Mammary epithelial cell (primary cell): Measurements from ENCODE around the gene HLA-DPB1.

ENCODE experiments used
- EZH2 ChIP-seq: IDR thresholded peaks from 2 replicates; pipeline ENCODE4 v1.6.1; 2012; ENCODE audit warnings: low read length, inconsistent platforms, borderline replicate concordance
- TF ChIP-seq, protein P1 (sequence below), 2 donors: IDR thresholded peaks in 1 of 2; conservative IDR thresholded peaks in 1 of 2; 2 replicates each; pipeline ENCODE4 v1.5.1; 2011 to 2012; ENCODE audit warnings: inconsistent platforms in 2 of 2, low read length in 2 of 2, mild to moderate bottlenecking in 2 of 2, control low read depth in 1 of 2, low read depth in 1 of 2; ENCODE audit not compliant: insufficient read depth in 1 of 2; ENCODE audit errors: extremely low read depth in 1 of 2

DNA sequence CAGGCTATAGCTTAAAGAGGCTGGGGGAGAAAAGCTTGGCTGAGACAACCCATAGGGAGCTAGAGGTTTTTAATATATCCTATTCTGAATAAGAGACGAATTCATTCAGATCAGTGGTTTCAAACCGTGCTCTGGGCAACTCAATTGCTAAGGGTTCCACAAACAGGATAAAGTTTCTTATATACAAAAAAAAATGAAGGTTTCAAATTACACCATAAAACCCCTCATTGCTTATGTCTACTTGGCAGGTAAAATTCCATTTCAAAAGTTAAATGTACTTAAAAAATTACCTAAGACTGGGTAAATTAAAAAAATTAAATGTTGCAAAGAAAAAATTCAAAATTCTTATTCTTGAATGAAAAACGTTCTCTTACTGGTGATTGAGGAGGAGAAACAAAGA, 2.7 kb downstream of the HLA-DPB1 start:
- TF ChIP-seq, protein P1, sequence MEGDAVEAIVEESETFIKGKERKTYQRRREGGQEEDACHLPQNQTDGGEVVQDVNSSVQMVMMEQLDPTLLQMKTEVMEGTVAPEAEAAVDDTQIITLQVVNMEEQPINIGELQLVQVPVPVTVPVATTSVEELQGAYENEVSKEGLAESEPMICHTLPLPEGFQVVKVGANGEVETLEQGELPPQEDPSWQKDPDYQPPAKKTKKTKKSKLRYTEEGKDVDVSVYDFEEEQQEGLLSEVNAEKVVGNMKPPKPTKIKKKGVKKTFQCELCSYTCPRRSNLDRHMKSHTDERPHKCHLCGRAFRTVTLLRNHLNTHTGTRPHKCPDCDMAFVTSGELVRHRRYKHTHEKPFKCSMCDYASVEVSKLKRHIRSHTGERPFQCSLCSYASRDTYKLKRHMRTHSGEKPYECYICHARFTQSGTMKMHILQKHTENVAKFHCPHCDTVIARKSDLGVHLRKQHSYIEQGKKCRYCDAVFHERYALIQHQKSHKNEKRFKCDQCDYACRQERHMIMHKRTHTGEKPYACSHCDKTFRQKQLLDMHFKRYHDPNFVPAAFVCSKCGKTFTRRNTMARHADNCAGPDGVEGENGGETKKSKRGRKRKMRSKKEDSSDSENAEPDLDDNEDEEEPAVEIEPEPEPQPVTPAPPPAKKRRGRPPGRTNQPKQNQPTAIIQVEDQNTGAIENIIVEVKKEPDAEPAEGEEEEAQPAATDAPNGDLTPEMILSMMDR (conservative IDR thresholded peaks at IDR 0.05 in 1 of 2, IDR thresholded peaks at IDR 0.05 in 1 of 2; ENCODE audit: extremely low read depth in 1 of 2, insufficient read depth in 1 of 2, low read depth in 1 of 2, low read length in 2 of 2): no peak
- TF ChIP-seq EZH2: no peak
